HG02970 (cell line): ENCODE measurements around the gene EIPR1.
"Not testable (repeated sequence)": the region's sequence is repeated elsewhere in the genome, so short reads cannot be mapped to it uniquely, and the experiment has no call there.

Experiments used
- ATAC-seq: cut with Tn5 transposase; IDR thresholded peaks from one replicate; pipeline ENCODE4 v1.9.1; 2021; ENCODE audit warnings: mild to moderate bottlenecking, moderate library complexity, moderate number of reproducible peaks; ENCODE audit not compliant: unreplicated experiment, low FRiP score

EIPR1 gene

DNA sequence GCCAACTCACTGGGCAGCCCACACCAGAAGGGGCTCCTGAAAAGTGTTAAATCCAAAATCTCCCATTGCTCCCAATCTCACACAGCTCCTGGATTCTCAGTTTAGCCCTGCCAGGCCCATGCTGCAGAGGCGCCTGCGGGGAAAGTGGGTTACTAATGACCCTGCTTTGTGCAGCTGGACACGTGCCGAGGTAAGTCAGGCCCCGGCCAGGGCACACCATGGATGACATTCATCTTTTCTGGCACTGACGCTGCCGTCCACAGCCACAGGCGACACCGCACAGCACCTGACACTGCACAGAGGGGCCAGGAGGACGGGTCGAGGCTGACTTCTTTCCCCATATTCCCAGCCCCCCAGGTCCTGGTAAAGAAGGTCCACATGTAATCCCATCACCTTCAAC is 193.5 kb downstream of the EIPR1 start:
- ATAC-seq, result no peak

DNA sequence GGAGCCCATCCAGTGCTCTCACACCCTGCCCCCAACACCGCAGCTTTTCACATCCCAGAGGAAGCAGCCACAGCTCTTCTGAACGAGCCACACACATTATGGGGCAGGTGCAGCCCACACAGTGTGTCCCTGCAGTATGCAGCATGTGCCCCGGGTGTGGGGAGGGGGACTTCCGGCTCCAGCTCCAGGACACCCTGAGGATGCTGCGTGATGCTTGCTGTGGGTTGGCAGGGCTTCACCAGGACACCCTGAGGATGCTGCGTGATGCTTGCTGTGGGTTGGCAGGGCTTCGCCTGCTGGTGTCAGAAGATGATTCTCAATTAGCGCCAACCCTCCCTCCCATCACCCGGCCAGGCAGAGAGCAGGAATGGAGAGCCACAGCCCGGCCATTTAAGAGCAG is 193.9 kb downstream of the EIPR1 start:
- no peak for ATAC-seq

DNA sequence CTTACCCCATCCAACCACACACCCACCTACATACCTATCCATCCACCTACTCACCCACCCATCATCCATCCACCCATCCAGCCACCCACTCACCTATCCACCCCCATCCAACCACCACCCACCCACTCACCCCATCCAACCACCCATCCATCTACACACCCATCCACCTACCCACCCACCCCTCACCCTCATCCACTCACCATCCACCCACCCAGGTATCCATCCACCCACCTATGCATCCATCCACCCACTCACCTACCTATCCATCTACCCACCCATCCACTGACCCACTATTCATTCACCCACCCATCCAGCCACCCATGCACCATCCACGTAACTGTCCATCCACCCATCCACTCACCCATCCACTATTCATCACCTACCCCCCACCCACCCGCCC is 194.8 kb downstream of the EIPR1 start:
- ATAC-seq, result no peak

DNA sequence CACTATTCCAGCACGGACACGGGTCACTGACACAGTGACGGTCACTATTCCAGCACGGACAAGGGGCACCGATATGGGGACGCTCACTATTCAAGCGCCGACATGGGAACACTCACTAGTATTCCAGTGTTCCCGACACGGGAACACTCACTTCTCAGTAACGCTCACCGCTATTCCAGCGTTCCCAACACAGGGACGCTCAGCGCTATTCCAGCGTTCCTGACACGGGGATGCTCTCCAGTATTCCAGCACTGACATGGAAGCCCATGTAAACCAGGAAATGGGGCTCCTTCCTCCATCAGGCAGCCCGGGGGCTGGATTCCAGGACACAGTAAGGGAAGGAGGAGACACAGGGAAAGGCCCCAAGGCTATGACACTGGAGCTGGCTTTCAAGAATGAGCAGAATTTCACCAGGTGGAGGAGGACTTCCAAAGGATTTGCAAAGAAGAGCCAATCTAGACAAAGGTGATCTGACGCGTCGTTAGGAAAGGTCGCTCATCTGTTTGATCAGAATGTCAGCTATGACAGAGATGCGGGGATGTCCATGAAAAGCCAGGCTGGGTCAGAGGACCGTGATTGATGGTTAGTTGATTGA is 196.1 kb downstream of the EIPR1 start:
- no peak for ATAC-seq

DNA sequence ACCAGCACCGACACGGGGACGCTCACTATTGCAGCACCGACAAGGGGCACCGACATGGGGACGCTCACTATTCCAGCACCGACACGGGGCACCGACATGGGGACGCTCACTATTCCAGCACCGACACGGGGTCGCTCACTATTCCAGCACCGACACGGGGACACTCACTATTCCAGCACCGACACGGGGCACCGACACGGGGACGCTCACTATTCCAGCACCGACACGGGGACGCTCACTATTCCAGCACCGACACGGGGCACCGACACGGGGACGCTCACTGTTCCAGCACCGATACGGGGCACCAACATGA is 196.8 kb downstream of the EIPR1 start:
- not testable (repeated sequence) for ATAC-seq

DNA sequence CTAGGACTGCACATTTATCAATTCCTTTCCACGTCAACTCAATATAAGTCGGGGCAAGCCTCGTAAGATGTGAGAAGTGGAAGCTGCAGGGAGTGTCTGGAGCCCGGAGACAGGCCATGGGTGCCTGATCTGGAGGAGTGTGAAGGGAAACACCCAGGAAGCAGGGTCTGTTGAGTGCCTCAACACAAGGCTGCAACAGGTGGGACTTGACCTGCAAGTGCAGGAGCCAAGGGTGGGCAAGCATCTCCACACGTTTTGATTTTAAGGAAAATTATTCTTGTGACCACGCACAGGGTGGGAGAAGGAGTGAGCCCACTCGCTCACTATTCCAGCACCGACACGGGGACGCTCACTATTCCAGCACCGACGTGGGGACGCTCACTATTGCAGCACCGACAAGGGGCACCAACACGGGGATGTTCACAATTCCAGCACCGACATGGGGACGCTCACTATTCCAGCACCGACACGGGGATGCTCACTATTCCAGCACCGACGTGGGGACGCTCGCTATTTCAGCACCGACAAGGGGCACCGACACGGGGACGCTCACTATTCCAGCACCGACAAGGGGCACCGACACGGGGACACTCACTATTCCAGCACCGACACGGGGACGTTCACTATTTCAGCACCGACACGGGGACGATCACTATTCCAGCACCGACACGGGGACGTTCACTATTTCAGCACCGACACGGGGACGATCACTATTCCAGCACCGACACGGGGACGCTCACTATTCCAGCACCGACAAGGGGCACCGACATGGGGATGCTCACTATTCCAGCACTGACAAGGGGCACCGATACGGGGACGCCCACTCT is 197.3 kb downstream of the EIPR1 start:
- ATAC-seq, result no peak

DNA sequence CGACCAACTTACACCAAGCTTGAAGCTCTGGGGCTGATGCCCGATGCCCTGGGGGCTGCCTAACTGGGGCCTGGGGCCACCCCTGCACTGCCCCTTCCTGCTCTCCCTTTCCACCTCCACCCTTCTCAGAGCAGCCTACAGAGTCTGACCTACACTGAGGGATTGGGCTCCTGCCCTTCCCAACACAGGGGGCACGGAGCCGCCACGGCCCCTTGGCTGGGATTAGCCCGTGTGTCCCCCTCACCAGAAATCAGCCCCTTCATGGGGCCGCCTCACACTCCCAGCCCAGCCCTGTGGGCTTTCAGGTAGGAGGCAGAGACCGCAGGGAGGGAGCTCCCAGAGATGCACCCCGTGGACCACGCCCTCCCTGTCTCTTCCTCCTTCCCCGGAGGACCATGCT is 198.0 kb downstream of the EIPR1 start:
- no peak for ATAC-seq

DNA sequence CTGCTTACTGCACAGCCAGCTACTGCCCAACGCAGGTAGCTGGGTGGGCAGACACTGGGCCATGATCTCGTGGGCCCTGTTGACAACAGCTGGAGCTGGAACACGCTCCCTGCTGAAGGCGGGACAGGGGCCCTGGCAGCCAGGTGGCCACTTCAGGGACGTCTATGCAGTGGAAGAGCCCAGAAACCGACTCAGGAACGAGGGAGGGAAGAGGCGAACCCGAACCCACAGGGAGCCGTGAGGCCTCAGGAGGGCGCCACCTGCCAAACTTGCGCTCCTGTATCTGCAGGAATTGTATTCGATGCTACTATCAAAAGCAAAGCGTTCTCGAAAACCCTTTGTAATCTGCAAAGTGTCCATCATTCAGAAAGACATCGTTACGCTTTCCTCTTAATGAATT is 198.4 kb downstream of the EIPR1 start:
- no peak for ATAC-seq

DNA sequence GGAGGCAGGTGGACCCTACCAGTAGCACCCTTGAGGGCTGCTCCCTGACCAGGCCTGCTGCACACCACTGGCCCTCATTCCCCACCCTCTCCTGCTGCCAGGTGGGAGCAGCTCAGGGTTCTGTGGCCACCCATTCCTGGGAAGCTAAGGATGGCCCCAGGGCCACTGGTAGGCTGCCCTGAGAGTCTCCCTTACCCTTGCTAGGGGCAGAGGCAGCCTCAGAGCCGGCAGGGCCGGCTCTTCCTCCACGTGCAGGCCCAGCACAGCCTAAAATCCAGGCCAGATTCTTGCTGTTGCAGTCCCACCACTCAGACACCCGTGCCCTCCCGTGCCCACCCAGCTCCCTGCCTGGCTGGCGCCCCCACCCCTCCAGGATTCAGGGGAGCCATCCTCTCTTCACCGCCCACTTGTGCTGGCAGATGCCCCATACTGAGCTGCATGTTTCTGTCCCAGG is 199.0 kb downstream of the EIPR1 start:
- no peak for ATAC-seq

DNA sequence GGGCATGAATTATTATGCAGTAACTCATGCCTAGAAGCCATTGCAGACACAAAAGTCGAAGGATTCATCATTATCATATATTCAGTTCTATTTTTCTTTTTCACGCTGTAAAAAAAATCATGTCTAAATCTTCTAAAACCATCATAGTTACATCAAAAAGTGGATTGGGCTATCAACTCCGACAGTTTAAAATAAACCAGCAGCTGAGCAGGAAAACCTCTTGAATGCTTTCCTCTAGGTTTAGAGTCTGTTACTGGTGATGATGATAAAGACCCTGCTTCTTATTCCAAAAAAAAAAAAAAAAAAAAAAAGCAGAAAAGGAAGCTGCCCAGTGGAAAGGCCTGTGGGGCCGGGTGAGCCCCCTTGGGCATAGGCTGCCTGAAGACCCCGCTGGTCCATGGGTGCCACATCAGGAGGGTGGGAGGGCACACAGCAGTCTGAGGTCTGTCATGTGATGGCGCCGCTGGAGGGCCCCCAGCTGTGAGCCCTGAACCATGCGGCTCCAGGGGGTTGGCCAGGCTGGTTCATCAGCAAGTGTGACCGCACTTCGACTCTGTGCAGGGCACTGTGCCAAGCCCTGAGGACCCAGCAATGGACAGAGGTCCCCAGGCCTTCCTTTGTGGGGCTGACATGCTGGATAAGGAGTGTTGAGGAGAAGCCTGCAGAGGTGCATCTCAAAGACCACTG is 199.6 kb downstream of the EIPR1 start:
- ATAC-seq, result no peak

DNA sequence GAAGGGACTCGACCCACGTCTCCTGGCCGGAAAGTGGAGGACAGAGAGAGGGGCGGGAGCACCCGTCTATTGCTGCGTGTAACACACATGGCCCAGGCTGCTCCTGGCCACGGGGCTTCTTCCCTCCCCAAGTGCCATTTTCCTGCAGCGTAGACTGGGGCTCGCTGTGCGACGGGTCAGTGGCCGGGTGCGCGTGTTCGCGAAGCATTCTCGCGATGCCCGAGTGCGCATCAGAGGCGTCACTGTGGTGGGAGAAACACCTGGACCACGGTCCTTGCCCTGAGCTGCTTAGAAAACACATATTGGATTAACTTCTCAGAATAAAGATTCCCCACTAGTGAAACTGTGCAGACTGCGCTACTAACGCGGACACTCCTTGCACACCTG is 200.8 kb downstream of the EIPR1 start:
- ATAC-seq, result no peak

DNA sequence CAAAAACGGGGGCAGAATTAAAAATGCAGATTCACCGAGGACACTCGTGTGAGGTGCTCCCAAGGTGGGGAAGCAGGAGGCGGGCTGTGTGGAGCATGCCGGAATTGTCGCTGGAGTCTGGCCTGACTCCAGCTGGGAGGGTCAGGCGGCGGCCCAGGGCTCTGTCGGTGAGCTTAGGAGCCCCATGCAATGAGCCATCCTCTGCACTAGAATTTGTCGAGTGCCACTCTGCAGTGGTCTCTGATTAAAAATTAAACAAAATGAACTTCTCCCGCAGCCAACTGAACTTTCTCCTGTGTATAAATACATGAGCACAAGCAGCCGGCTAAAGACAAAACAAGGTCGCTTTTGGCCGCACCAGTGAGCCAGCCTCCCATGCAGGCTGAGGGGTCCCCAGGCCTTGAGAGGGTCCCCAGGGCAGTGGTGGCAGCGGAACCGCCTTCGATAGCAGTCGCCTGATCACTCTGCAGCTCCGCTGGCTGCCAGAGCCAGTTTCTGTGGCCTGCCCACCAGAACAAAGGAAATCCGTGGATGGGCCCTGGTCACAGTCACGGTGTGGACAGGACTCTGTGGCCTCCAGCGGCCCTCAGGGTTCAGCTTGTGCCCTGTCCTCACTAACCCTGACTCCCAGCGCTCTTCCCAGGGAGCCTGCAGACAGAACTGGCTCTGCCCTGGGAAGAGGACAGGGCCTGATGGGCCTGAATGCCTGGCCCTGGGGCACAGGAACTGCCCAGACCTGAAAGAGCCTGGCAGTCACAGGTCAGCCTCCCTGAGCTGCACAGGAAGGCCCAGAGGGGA is 201.3 kb downstream of the EIPR1 start:
- no peak for ATAC-seq

DNA sequence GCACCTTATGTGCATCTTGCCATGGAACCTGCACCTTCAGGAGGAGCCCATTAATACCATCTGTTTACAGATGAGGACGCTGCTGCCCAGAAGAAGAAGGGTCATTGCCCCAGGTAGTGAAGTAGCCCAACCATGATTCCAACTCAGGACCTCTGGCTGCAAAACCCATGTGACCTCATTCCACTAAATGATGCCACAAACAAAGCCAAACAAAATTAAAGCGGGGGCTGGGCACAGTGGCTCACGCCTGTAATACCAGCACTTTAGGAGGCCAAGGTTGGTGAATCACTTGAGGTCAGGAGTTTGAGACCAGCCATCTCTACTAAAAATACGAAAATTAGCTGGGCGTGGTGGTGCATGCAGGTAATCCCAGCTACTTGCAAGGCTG is 202.1 kb downstream of the EIPR1 start:
- no peak for ATAC-seq

DNA sequence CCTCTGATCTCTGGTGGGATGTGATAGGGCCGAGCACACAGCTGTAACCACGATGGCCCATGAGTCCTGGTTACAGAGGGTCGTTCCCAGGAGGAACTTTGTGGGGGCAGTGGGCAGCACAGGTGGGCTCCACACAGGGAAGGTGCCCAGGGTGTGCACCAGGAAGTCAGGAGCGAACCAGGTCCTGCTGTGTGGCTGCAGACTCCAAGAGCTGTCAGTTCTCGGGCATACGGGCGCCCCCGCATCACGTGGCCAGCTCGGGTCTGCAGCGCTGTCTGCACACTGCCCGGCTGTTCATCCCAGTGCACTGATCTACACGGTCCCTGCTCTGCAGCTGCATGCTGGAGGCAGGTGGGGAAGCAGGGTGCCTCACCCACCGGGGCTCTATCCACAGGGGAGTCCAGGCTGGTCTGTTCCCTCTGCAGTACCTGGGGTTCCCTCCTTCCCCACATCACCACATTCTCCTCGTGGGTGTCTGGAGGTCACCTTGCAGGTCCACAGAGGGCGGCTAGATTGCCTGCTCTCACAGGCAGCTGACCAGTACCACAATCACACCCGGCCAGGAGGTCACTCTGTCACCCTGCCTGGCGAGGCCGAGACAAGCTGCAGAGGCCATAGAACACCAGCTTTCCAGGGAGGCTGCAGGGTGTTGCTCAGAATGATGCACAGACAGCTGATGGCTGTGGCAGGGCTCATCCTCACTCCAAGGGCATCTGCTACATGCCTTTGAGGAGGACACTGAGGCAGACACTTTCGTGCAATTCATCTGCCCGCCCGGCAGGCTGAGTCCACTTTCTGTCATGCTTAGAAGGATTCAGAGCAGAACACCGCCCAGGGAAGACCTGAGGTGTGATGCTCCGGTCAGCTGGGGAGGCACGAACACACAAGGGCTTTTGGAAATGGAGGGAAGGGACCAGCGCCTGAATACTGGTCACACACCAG is 202.7 kb downstream of the EIPR1 start:
- ATAC-seq, result no peak

DNA sequence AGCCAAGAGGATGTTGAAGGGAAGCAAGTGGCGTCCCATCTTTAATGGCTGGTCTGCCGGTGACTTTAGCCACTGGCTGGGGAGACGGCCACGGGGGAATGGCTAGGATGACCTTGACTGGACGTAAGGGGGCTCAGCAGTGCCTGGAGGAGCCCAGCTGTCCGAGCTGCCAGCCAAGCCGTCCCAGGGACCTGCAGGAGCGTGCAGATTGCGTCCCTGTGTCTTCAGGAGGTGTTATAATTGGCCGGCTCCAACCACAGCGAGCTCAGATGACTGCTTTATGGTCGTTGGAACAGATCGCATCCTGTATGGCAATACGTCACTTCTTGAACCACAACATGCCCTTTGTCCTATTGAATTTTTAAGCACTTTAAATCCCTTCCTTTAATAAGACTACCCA is 204.6 kb downstream of the EIPR1 start:
- ATAC-seq, result no peak

DNA sequence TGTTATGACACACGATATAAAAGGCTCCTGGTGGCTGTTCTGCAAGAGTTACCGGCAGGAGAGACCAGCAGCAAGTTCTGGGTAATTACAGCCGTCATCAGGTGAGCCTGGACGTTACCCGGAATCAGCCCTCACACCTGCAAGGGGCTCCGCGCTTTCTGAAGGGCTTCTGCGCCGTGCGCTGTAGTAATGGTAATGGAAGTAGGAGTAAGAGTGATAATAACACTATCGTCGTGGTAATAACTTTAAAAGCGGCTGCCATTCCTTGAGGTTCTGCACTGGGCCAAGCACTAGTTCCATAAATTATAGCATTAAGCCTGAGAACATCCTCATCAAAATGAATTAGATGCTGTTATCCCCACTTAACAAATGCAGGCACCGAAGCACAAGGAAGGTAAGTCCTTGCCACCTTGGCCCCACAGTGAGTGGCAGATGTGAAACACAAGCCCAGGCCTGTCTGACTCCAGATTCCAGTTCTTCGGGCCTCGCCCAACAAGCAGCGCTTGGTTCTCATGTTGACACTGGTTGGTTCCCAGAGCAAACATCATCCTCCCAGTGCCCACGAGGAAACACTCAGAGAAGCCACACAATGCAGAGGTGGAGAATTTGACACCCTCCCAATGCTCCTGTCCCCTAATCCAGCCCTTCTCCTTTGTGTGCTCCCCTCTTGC is 205.2 kb downstream of the EIPR1 start:
- ATAC-seq, result no peak

DNA sequence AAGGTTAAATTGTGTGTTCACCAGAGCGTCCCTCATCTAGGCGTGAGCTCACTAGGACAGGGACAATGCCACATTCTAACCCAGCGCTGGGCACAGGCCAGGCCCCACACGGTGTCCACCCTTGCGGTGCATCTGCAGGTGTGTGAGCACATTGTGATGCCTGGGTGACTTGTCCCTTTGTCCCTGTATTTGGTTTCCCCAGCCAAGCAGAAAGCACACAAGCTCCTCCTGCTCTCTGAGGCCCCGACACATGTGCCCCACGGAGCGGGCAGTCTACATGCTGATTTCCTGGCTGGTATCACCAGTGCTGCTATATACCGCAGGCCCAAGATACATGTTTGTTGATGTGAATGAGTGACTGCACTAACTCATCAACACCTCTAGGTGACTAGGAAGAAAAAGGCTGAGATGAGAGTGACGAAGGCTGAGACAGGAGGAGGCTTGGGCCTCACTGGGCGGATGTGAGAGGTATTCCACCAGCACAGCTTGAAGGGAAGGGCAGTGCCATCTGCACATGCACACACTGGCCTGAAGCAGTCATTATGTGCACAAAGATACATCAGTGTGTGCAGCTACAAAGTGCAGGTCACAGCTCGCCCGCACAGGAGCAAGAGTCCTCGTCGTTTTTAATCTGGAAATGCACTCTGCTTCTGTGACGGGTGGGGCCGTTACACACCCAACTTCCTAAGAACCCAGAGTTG is 205.9 kb downstream of the EIPR1 start:
- no peak for ATAC-seq

DNA sequence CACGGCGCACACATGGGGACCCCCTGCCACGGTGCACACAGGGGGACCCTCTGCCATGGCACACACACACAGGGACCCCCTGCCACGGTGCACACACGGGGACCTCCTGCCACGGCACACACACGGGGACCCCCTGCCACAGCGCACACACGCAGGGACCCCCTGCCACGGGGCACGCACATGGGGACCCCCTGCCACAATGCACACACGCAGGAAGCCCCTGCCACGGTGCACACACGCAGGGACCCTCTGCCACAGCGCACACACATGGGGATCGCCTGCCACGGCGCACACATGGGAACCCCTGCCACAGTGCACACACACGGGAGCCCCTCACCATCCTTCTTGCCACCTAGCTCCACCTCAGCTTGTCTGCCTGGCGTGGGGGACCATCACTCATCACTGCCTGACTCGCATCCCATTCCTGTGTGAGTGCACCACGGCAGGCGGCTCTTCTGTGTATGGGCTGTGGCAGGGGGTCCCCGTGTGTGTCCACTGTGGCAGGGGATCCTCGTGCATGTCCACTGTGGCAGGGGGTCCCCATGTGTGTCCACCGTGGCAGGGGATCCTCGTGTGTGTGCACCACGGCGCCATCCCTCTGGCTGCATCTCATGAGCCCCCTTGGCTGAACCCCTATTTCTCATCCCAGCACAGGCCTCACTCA is 206.7 kb downstream of the EIPR1 start:
- no peak for ATAC-seq
